ENCODE measurements around the gene C19orf44. TPM values are rescaled to one million over a fixed set of nuclear protein-coding genes. Genes with fewer than 3 reads are reported as not detected.

The C19orf44 gene
- total RNA-seq, 2 experiments from 2014 or later, result 6.8 to 7.6 TPM

- H3K9me2 ChIP-seq (ENCODE audit: insufficient read depth, low read length), result no peaks in the 10 kb centered on the region
- no peaks in the 10 kb centered on the region for H3K9me3 ChIP-seq (ENCODE audit: low read length)
- intact Hi-C loops (cut with micrococcal nuclease; ENCODE audit: unreplicated experiment), result no loop called here
- H4K20me1 ChIP-seq (ENCODE audit: insufficient read depth, low read length), result peaks cover 19% of the 10 kb centered on the region
- POLR2A ChIA-PET, result no interaction called here
- H3K4me1 ChIP-seq (ENCODE audit: insufficient read depth, low read length, poor library complexity, severe bottlenecking), result peaks cover 56% of the 10 kb centered on the region
- H3K4me2 ChIP-seq (ENCODE audit: low read length), result peak overlapping the region; percentile 46; the same call in 1 of the 2 replicates
- no peak overlapping the region for H3K4me3 ChIP-seq (ENCODE audit: low read depth, low read length, poor library complexity, severe bottlenecking)
- H3K36me3 ChIP-seq (ENCODE audit: insufficient read depth, low read length), result peaks cover 18% of the 10 kb centered on the region
- BruUV-seq (replicated peaks), result no TSS peak
- peaks cover 88% of the 10 kb centered on the region for H3K79me2 ChIP-seq (ENCODE audit: insufficient read depth, low read depth, low read length)
- TF ChIP-seq, protein P1, sequence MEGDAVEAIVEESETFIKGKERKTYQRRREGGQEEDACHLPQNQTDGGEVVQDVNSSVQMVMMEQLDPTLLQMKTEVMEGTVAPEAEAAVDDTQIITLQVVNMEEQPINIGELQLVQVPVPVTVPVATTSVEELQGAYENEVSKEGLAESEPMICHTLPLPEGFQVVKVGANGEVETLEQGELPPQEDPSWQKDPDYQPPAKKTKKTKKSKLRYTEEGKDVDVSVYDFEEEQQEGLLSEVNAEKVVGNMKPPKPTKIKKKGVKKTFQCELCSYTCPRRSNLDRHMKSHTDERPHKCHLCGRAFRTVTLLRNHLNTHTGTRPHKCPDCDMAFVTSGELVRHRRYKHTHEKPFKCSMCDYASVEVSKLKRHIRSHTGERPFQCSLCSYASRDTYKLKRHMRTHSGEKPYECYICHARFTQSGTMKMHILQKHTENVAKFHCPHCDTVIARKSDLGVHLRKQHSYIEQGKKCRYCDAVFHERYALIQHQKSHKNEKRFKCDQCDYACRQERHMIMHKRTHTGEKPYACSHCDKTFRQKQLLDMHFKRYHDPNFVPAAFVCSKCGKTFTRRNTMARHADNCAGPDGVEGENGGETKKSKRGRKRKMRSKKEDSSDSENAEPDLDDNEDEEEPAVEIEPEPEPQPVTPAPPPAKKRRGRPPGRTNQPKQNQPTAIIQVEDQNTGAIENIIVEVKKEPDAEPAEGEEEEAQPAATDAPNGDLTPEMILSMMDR (conservative IDR thresholded peaks at IDR 0.05; ENCODE audit: low read length), result no peak
- TF ChIP-seq EZH2phosphoT487 (IDR thresholded peaks at IDR 0.05; ENCODE audit: borderline replicate concordance, low read depth, low read length), result no peak
- H3K27ac ChIP-seq (ENCODE audit: low read depth, low read length, poor library complexity, severe bottlenecking), result no peak overlapping the region
- DNase-seq (ENCODE audit: low spot score), result no peak
- CTCF ChIA-PET (ENCODE audit: unreplicated experiment), result no interaction called here
- no peak overlapping the region for H2AFZ ChIP-seq (ENCODE audit: low read length)
Measured at GRCh38 chr19:16467581-16467980, 28.6 kb upstream of the C19orf44 start.

DNA sequence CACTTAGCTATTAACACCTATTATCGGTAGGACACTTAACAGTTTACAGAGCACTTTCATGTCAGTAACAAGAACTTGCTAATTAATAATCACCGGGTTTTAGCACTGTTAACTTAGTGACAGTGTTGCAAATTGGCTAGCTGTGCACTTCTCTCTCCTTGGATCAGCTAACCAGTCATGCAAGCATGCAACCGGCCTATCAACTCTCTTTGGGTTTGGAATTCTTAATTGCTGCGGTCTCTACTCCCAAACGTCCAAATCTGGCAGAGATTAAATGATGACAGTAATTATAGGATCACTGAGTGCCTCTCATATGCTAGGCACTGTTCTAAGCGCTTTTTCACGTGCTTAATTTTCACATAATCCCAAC is 25.7 kb upstream of the C19orf44 start:
- POLR2A ChIA-PET, result interaction anchor here (1.5 kb wide), 1 partner anchor 29 kb away, joined by 3 read pairs; no protein-coding TSS in a partner anchor
- peaks cover 59% of the 10 kb centered on the region for H3K79me2 ChIP-seq (ENCODE audit: insufficient read depth, low read depth, low read length)
- intact Hi-C loops (cut with micrococcal nuclease; ENCODE audit: unreplicated experiment), result no loop called here

More for the DNA sequence above, 25.7 kb upstream of the C19orf44 start:
- Histone ChIP-seq H3K4me1 (ENCODE audit: insufficient read depth, low read length, poor library complexity, severe bottlenecking) (peaks cover 47% of the 10 kb centered on the region), H3K4me3 (ENCODE audit: low read depth, low read length, poor library complexity, severe bottlenecking) (peak overlapping the region; percentile 98), H3K4me2 (ENCODE audit: low read length) (peak overlapping the region; percentile 100), H3K9me3 (ENCODE audit: low read length) (peaks cover 7% of the 10 kb centered on the region; the same call in 1 of the 2 replicates), H4K20me1 (ENCODE audit: insufficient read depth, low read length) (peaks cover 11% of the 10 kb centered on the region; the same call in 1 of the 2 replicates), H2AFZ (ENCODE audit: low read length) (no peak overlapping the region), H3K9me2 (ENCODE audit: insufficient read depth, low read length) (no peaks in the 10 kb centered on the region), H3K27ac (ENCODE audit: low read depth, low read length, poor library complexity, severe bottlenecking) (no peak overlapping the region), H3K36me3 (ENCODE audit: insufficient read depth, low read length) (peaks cover 5% of the 10 kb centered on the region)
- TF ChIP-seq EZH2phosphoT487 (IDR thresholded peaks at IDR 0.05; ENCODE audit: borderline replicate concordance, low read depth, low read length), result no peak
- TF ChIP-seq, protein P1 (conservative IDR thresholded peaks at IDR 0.05; ENCODE audit: low read length), result no peak
- BruUV-seq (replicated peaks), result no TSS peak
- DNase-seq (ENCODE audit: low spot score), result no peak
- CTCF ChIA-PET (ENCODE audit: unreplicated experiment), result no interaction called here
